Stimulated activated CD4-positive, alpha-beta T cell treated with anti-CD3 and anti-CD28 coated beads, Interleukin-15, amount 100 ng/mL, for 48 hours (primary cell): ENCODE data around the gene PAPPA2.
"Not testable (repeated sequence)": the region's sequence is repeated elsewhere in the genome, so short reads cannot be mapped to it uniquely, and the experiment has no call there.

Experiments used
- DNase-seq, 2 donors: peaks; one replicate each; pipeline ENCODE4 v3.0.0-alpha.2; 2020; ENCODE audit warnings: low read depth in 2 of 2

The PAPPA2 gene

DNA sequence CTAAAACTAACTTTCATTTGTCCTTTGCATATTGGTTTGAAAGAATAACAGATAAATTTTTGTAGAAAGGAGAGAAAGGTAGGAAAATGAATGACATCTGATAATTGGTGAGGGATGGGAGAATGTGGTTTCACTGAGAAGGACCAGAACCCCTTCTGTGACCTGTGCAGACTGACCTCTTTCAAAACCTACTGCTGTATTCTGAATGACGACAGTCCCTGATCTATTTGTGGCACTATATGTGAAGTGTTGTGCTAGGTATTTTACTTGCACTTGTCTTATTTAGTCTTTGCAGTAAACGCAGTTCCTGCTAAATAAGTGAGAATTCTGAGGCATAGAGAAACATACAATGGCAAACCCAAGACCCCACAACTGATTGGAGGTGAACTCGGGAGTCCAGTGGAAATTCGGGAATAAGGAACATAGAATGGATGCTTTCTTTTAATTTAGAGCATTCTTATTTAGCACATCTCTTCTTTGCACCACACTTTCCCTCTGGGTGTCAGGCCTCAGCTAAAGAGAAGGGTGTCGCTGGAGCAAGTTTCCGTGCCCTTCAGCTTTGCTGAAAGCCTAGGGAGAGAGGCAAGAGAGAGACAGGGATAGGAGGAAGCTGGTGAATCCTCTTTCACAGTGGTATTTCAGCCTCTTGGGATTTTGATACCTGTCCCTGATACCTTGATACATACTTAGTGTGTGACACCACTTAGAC is 230.2 kb downstream of the PAPPA2 start:
- no peak for DNase-seq

DNA sequence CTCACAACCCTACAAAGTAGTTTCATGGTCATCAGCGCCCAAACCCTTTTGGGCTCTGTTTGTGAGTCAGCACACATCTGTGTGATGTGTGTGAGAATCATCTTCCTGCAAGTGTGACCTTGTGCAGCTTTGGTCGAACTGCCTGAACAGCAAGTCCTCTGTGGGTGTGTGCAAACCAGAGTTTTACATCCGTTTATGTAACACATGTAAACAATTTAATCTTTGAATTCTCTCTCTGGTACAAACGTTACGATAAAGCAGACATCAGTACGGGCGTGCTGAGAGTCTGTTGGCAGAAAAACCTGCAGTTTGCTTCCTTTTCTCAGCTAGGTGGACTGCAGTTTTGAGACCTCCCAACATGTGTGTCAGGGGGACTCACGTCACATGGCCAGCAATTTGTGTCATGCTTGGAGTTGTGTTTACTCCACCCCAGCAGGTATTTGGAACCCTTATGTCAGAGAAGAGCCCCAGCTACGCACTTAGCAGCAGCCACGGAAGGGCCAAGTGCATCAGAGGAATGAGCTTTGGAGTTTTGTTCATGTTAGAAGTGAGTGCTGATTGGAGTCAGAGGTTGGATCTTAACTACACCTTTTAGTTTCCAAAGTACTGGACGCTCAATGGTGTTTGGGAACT is 230.8 kb downstream of the PAPPA2 start:
- no peak for DNase-seq

DNA sequence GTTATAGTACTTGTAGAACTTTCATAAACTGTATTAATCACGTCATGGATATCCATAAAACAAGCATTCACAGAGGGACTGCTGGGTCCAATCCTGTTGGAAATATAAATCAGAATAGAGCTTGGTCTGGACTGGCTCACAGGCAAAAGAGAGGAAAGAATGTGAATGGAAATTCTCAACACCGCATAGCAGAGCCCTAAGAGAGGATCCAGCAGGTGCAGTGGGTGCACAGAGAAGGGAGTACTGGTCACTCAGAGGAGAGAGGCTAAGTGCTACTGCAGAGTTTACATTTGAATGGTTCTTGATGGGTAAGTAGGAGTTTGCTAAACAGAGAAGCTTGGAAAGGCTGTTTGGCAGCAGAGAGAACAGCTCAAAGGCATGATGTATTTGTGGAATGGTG is 231.7 kb downstream of the PAPPA2 start:
- no peak for DNase-seq

DNA sequence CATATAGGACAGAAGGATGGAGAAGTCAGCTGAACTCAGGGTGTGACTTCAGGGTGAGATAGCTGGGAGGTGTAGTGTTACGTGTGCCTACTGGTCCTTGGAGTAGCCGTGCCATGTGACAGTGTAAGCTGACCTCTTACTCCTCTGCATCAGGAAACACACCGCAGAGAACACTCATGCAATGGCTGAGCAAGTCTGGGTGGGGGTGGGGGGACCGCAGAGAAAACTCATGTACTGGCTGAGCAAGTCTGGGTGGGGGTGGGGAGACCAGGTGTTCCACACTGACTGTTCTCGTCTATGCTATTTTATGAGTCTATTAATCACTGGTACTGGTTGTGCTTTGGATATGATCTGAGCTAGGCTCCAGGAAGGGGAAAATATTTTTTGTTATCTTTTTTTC is 233.1 kb downstream of the PAPPA2 start:
- no peak for DNase-seq

DNA sequence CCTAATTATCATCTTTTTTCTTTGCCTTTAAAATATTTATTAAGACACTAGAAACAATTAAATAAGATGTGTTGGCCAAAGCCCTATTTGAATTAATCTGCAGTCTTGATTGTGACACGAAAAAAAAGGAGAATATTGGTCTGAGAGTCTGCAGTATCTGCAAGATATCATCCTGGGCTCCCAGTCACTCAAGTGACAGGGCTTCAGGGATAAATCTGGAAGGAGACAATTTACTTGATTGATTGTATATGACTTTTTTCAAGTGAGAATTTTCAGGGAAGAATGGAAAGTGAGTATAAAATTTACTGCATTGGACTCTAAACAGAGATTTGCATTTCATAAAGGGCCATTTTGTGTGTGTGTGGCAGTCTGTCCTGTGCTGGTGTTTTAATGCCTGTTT is 233.7 kb downstream of the PAPPA2 start:
- DNase-seq, result no peak

DNA sequence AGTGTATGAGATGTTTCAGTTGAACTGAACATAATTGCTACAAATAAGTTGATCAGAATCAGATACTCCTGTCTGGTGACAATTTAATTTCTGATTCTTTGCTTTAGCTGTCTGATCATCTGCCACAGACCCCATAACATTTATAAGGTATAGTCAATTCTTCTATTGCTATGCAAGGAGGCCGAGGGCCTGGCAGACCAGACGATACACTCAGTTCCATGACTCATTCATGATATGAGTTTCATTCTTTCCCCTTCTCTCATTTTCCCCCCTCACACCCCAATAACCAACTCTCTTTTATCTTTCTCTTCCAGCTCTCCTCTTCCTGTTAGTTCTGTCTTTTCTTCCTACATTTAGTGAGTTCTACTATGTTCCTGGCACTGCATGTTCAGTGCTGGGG is 236.8 kb downstream of the PAPPA2 start:
- no peak for DNase-seq

DNA sequence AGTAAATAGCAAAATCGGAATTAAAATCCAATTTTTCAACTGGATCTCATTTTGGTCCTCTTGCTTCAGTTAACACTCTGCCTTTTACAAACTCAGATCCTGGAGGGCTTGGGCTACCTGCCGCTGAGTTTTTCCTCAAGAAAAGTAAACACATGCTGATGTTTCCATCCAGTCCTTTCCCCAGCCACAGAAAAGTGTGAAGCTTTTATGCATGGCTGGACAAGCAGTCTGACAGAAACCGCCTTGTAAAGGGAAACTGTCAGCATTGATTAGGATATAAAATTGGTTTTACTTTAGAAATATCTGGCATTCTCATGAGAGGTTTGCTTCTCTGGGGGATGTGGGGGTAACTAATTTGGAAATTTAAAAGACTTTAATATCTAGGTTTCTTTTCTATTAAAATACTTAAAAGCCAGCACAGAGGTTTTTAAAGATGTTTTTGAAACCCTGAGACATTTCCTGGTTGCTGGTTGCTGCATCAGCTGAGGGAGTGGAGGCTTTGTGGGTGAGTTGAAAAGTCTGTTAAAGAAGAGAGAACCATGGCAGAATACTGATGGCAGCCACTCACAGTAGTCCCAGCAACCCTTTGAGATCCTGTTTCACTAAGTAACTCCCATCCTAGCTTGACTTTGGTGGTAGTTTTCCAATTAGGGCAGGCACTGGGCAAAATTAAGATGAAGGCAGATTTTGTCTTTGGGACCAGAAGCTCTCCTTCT is 238.3 kb downstream of the PAPPA2 start:
- no peak for DNase-seq

DNA sequence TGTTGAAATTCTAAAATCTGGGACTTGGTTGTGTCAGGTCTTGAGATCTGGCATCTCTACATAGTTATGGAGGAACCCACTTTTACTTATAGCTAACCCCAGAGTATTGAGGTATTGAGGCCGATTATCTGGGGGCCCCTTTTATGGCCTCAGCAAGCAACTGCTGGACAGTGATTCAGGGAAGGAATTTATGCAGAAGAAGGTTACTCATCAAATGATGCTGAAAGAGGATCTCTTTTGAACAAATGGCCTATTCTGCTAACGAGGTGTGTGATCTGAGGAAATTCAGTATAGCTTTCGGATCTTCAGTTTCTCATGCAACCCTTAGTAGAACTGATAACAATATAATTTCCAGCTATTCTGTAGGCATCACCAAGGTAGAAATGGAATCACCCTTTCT is 239.9 kb downstream of the PAPPA2 start:
- DNase-seq, result no peak

DNA sequence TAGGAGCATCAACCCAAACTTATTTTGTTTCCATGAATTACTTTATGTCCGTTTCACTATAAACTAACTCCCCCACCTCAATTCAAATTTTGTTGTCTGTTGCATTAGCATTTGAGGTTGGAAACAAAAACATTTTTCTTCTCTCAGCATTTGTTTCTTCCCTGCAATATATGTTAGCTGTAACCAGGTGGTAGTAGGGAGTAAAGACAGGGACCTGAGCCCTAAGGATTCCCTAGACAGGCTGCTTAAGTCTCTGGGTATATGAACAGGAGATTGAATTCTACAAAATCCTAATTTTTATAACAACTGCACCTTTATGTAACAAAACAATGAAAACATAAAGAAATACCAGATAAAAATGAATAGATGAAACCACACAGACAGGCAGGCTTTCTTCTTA is 242.6 kb downstream of the PAPPA2 start:
- DNase-seq, result no peak

DNA sequence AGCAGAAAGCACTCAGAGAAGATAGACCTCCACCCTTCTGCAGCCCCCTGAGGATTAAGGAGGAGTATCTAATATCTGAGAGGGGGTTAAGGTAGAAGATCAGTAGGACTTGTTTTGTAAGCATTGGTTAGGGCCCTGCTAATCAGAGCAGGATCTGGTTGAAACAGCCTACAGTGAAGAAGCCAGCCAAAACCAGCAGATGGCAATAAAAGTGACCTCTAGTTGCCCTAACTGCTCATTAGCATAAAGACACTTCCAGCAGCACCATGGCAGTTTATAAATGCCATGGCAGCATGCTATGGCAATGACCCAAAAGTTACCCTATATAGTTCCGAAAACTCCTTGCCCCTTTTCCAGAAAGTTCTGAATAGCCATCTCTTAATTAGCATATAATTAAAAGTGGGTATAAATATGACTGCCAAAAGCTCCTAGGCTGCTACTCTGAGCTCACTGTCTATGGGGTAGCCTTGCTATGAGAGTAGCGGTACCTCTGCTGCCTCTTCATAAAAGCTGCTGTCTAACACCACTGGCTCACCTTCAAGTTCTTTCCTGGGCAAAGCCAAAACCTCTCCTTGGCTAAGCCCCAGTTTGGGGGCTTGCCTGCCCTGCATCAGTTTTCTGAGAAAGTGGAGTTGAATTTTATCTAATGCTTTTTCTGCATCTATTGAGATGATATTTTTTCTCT is 254.2 kb downstream of the PAPPA2 start:
- DNase-seq, result no peak

DNA sequence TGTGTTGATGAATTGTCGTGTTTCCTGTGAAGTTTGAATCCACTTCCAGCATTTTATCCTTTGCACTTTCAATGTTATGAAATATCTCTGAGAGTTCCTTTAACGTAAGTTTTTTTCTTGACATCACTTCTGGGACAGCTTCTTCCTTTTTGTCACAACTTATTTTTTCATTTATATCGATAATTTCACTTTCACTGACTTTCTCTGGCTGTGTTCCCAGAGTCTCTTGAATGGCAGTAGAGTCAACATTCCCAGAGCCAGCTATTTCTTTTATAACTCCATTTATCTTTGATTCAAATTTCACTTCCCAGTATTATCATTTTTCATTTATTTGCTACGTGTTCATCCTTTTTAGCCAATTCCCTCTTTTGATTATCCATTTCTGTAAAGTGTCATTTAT is 256.5 kb downstream of the PAPPA2 start:
- no peak for DNase-seq

DNA sequence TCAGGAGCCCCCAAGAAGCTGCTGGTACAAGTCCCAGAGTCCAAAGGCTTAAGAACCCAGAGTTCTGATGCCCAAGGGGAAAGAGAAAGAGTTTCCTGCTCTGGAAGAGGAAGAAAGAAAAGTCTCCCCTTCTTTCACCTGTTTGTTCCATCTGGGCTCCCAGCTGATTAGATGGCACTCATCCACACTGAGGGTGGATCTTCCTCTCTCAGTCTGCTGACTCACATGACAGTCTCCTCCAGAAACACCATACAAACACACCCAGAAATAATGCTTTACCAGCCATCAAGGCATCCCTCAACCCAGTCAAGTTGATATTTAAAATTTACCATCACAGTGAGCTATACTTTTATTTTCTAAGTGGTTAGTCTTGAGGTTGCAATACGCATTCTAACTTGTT is 257.9 kb downstream of the PAPPA2 start:
- no peak for DNase-seq

DNA sequence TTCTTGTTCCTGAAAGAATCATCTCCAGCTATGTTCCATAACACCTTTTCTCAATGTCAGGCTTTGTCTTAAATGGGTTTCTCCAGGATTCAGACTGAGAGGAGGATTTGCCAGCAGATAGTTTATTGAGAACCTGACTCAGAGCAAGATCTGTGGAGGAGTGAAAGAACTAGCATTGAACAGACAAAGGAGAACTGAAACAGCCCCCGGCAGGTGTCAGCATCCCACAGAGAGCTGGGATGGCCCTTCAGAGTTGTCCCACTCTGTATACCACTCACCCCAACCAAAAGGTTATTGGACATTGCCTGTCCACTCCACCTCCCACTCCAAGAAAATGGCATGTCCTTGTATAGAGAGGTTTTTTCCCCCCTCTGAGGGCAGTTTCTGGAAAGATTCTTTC is 270.7 kb downstream of the PAPPA2 start:
- DNase-seq, result no peak

DNA sequence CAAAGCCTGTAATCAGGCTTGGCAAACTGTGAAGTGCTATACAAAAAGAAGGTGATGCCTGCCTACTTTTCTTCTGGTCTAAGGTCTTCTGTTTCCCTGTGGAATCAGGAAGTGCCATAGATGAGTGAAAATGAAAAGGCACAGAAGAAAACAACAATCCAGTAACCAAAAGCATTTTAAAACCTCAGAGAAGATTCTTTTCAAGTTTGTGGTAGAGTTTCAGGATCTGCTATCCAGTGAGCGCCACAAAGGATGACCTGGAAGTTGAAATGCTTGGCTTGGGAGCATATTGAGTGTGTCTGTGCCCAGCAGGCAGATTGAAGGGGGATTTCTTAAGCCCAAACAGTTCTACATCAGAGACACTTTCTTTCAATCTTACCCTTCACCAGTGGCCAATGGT is 272.2 kb downstream of the PAPPA2 start:
- DNase-seq, result no peak

DNA sequence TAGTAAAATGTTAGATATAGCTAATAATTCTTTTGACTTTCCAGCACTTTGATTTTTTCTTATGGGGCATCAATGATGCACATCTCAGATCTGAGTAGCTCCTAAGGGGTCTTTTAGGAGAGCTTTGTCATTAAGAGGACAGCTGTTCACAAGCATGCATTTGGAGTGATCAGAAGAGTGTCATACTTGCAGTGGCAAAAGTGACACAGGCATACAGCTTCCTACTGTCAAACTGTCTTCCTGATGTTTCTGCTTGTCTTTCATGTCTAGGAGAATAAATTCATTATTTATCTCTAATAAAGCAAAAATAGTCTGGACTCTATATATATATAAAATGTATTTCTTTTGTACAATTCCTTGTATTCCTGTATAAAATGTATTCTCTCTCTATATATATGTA is 273.0 kb downstream of the PAPPA2 start:
- DNase-seq, result no peak

DNA sequence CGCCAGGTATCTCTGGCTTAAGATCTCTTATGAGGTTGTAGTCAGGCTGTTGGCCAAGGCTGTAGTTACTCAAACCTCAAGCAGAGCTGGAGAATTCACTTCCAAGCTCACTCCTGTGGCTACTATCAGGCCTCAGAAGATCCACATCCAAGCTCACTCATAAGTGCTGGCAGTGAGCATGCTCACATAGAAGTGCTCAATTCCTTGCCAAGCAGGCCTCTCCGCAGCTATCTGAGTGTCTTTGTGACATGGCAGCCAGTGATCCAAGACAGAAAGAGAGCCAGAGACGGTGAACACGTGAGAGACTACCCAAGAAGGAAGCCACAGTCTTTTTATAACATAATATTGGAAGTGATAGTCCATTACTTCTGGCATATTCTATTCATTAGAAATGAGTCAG is 278.2 kb downstream of the PAPPA2 start:
- no peak for DNase-seq

DNA sequence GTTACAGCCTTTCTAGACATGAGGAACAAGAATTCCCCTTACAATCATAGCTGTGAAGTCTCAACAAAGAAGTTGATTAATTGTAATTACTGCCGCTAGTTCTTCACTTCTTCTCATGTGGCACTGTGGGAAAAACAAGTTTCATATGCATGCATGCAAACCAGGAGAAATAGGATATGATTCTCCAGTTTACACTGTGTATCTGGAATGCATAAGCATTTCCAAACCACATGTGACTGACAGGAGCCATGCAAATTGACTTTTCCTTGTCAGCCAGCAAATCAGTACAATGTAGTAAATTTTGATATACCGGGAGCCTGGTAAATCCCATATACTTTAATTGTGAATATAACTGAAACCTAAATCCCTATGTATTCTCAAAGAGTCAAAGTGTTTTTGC is 279.3 kb downstream of the PAPPA2 start:
- no peak for DNase-seq

DNA sequence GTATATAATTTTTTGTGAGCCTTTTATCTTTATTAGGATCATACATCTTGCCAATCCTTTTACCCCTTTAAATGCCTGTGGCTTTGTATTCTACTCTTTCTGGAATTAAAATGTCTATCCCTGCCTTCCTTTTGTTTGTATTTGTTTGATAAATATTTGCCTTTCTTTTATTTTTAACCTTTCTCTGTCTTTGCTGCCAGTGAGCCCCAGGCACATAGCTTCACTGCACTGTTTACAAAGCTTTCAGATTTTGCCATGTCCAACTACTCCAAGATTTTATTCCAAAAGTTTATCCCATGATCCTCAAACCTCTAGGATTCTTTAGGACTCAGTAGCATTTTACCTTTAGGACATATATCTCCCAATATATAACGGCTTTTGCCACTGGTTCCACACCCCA is 281.2 kb downstream of the PAPPA2 start:
- no peak for DNase-seq

DNA sequence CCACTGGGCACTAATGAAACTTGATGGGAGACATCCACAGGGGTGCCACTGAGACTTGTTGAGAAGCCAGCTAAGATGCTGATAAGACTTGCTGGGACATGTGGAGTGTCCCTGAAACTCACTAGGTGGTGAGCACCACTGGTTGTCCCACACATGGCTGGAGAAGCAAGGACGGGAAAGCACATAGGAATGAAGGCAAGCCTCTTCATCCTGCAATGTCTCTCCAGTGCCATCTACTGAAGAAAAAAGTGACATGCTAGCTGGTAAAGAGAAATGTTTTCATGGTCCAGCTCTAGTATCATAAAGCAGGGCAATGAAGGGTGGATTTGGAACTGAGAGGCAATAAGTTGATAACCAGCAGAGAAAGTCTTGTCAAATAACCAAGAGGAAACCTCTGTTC is 283.0 kb downstream of the PAPPA2 start:
- no peak for DNase-seq

DNA sequence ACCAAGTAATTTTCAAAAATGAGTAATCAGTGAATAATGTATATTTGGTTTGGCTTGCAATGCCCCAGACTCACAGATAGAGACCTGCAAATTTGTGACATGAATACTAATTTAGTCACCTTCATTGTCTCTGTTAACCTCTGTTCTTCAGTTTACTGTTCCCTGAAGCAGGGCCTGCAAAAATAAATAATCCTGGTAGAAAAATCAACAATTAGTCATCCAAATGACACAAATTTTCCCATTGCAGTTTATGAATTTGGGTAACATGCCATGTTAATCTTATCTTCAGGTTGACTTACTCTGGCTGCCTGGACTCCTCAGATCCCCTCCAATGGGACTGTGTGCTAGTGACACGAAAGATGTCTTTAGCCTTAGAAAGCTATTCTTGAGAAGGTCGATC is 289.5 kb downstream of the PAPPA2 start:
- DNase-seq, result no peak

DNA sequence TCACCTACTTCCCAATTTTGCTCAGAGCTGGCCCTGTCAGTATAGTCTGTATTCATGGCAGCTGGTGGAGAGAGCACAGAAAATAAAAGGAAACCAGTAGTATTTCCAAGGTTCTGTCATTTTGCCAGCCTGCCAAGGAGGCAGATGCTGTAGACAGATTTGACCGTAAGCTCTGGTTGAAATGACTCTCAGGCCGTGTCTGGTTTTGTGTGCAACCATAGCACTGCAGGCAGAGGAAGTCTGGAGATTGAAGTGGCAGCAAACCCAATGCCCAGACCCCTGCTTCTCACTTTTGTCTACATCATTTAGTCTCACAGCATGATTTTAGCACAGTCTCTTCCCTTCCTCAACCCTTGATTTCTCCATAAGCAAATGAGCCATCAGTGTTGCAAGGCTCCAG is 291.7 kb downstream of the PAPPA2 start:
- DNase-seq, result no peak

DNA sequence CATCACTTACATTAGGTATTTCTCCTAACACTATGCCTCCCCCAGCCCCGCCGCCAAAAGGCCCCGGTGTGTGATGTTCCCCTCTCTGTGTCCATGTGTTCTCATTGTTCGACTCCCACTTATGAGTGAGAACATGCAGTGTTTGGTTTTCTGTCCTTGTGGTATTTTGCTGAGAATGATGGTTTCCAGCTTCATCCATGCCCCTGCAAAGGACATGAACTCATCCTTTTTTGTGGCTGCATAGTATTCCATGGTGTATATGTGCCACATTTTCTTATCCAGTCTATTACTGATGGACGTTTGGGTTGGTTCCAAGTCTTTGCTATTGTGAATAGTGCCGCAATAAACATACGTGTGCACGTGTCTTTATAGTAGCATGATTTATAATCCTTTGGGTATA is 293.8 kb downstream of the PAPPA2 start:
- not testable (repeated sequence) for DNase-seq

DNA sequence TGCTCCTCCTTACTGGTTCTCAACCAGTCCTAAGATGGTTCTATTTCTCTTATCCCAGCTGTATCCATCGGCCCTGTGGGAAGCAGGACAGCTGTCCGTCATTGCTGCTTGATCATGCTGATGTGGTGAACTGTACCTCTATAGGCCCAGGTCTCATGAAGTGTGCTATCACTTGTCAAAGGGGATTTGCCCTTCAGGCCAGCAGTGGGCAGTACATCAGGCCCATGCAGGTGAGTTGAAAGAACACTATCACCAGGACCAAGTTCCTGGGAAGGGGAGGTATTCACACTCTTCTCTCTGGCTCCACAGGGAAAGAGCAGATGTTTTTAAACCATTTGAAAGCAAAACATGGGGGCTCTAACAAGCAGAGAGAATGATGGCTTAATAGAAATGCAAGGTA is 302.6 kb downstream of the PAPPA2 start:
- DNase-seq, result no peak
